Measurements from ENCODE around the gene RNF135.
"Not testable (repeated sequence)": the region's sequence is repeated elsewhere in the genome, so short reads cannot be mapped to it uniquely, and the experiment has no call there.

Gene RNF135

GRCh38 chr17:30928584-30928983 lies 42.3 kb upstream of the RNF135 start:
- no peak overlapping the region for H3K4me3 ChIP-seq (replicated peaks in 1 of 2; ENCODE audit: low read depth in 2 of 2, low read length in 2 of 2)
- TF ChIP-seq CTCF (IDR thresholded peaks at IDR 0.05; ENCODE audit: low read depth, low read length) = no peak
- no peak for DNase-seq (ENCODE audit: low read depth in 2 of 2)

- no peak overlapping the region for H3K4me3 ChIP-seq (replicated peaks in 1 of 2; ENCODE audit: low read depth in 2 of 2, low read length in 2 of 2)
- no peak for DNase-seq (ENCODE audit: low read depth in 2 of 2)
- TF ChIP-seq CTCF (IDR thresholded peaks at IDR 0.05; ENCODE audit: low read depth, low read length) = no peak
These were observed 41.7 kb upstream of the RNF135 start for GRCh38 chr17:30929081-30929633.

GRCh38 chr17:30929861-30930260 lies 41.0 kb upstream of the RNF135 start:
- not testable (repeated sequence) for H3K4me3 ChIP-seq (replicated peaks in 1 of 2; ENCODE audit: low read depth in 2 of 2, low read length in 2 of 2); DNase-seq (ENCODE audit: low read depth in 2 of 2)

- no peak for TF ChIP-seq CTCF (IDR thresholded peaks at IDR 0.05; ENCODE audit: low read depth, low read length)
- H3K4me3 ChIP-seq (replicated peaks in 1 of 2; ENCODE audit: low read depth in 2 of 2, low read length in 2 of 2) = no peak overlapping the region
- no peak for DNase-seq (ENCODE audit: low read depth in 2 of 2)
These were observed 40.3 kb upstream of the RNF135 start for GRCh38 chr17:30930495-30930894.

- not testable (repeated sequence) for H3K4me3 ChIP-seq (replicated peaks in 1 of 2; ENCODE audit: low read depth in 2 of 2, low read length in 2 of 2); DNase-seq (ENCODE audit: low read depth in 2 of 2)
These were observed 39.3 kb upstream of the RNF135 start for GRCh38 chr17:30931582-30931981.

GRCh38 chr17:30933966-30934365 lies 36.9 kb upstream of the RNF135 start:
- DNase-seq (ENCODE audit: low read depth in 2 of 2) = no peak
- no peak overlapping the region for H3K4me3 ChIP-seq (replicated peaks in 1 of 2; ENCODE audit: low read depth in 2 of 2, low read length in 2 of 2)
- TF ChIP-seq CTCF (IDR thresholded peaks at IDR 0.05; ENCODE audit: low read depth, low read length) = no peak

GRCh38 chr17:30939051-30939689 lies 31.7 kb upstream of the RNF135 start:
- DNase-seq (ENCODE audit: low read depth in 2 of 2) = no peak
- H3K4me3 ChIP-seq (replicated peaks in 1 of 2; ENCODE audit: low read depth in 2 of 2, low read length in 2 of 2) = no peak overlapping the region
- TF ChIP-seq CTCF (IDR thresholded peaks at IDR 0.05; ENCODE audit: low read depth, low read length) = no peak
